Muscle of arm (tissue), 12 donors: Measurements from ENCODE around the gene MAGEA1. TPM values are rescaled to one million over a fixed set of nuclear protein-coding genes. Genes with fewer than 3 reads are reported as not detected.

Source experiments
- polyA plus RNA-seq, 12 donors: library from polyadenylated mRNA; unstranded; fragments of 120-200 nt; gene quantifications; one replicate each; pipeline ENCODE4 v1.2.1, GENCODE V29; 2013; ENCODE audit not compliant: insufficient read length in 12 of 12

MAGEA1 gene
- polyA plus RNA-seq, 12 donors: not detected

Other genes starting within 250 kb of the MAGEA1 start
- gene PNMA5, start 185.2 kb upstream of the MAGEA1 start, polyA plus RNA-seq: under 1 TPM in 3 of 12 donors, not detected in 9; 0.04 to 0.08 (median 0.08) TPM
- gene PNMA3, start 122.8 kb upstream of the MAGEA1 start, polyA plus RNA-seq: 1 to 10 TPM in 3 of 12 donors, under 1 TPM in 7, not detected in 2; 0.67 to 2.1 (median 0.93) TPM
- gene PNMA6A, start 106.8 kb upstream of the MAGEA1 start, polyA plus RNA-seq: 1 to 10 TPM in 10 of 12 donors, under 1 TPM in 1, not detected in 1; 0.32 to 4.8 (median 2.1) TPM
- not detected for gene PNMA6F, start 142.5 kb downstream of the MAGEA1 start, polyA plus RNA-seq
- gene ZNF275, start 154.9 kb downstream of the MAGEA1 start, polyA plus RNA-seq: 1 to 10 TPM in 11 of 12 donors, not detected in 1; 7.6 to 9.7 (median 8.5) TPM
- gene PNMA6E, start 222.1 kb downstream of the MAGEA1 start, polyA plus RNA-seq: not detected
- 1 to 10 TPM in 1 of 12 donors, under 1 TPM in 10, not detected in 1; 0.49 to 2.2 (median 0.74) TPM for gene ZFP92, start 232.2 kb downstream of the MAGEA1 start, polyA plus RNA-seq